8988T (cell line): ENCODE results near the gene ADGRG1.

Experiments
- DNase-seq: peaks from one replicate; pipeline ENCODE4 v3.0.0; 2011

The ADGRG1 gene

GRCh38 chr16:57688487-57688986, 60.1 kb downstream of the ADGRG1 start:
- no peak for DNase-seq

GRCh38 chr16:57688987-57689761, 60.7 kb downstream of the ADGRG1 start:
- no peak for DNase-seq

GRCh38 chr16:57689762-57690558, 61.5 kb downstream of the ADGRG1 start:
- no peak for DNase-seq

GRCh38 chr16:57690782-57691471, 62.5 kb downstream of the ADGRG1 start:
- DNase-seq = no peak

- DNase-seq = no peak
Observed at GRCh38 chr16:57692636-57693035, 64.2 kb downstream of the ADGRG1 start.

GRCh38 chr16:57693550-57693949, 65.1 kb downstream of the ADGRG1 start:
- no peak for DNase-seq

- DNase-seq = no peak
Observed at GRCh38 chr16:57694231-57694724, 65.8 kb downstream of the ADGRG1 start.

GRCh38 chr16:57694725-57695679, 66.6 kb downstream of the ADGRG1 start, which contains the start of gene DRC7:
Gene DRC7 (plus strand): TSS chr16:57694806. CDS start chr16:57697950, 3,144 bp downstream.
- DNase-seq = peak; percentile 92

GRCh38 chr16:57695680-57696069, 67.2 kb downstream of the ADGRG1 start:
- DNase-seq = no peak

- DNase-seq = no peak
Observed at GRCh38 chr16:57696240-57696639, 67.8 kb downstream of the ADGRG1 start.

- DNase-seq = no peak
Observed at GRCh38 chr16:57697896-57698537, 69.6 kb downstream of the ADGRG1 start.

- DNase-seq = no peak
Observed at GRCh38 chr16:57698812-57699405, 70.5 kb downstream of the ADGRG1 start.

GRCh38 chr16:57699481-57699880, 71.1 kb downstream of the ADGRG1 start:
- DNase-seq = no peak

- no peak for DNase-seq
Observed at GRCh38 chr16:57699899-57700298, 71.5 kb downstream of the ADGRG1 start.

- DNase-seq = no peak
Observed at GRCh38 chr16:57700781-57701551, 72.5 kb downstream of the ADGRG1 start.

- DNase-seq = no peak
Observed at GRCh38 chr16:57701759-57702371, 73.4 kb downstream of the ADGRG1 start.

- DNase-seq = no peak
Observed at GRCh38 chr16:57703416-57704010, 75.1 kb downstream of the ADGRG1 start.

GRCh38 chr16:57704011-57704904, 75.8 kb downstream of the ADGRG1 start:
- no peak for DNase-seq
